Chondrocyte (in vitro differentiated cells): Measurements from ENCODE around the gene MYRFL. TPM values are rescaled to one million over a fixed set of nuclear protein-coding genes. Genes with fewer than 3 reads are reported as not detected.

Experiments
- DNase-seq: peaks from one replicate; pipeline ENCODE4 v3.0.0; 2021; ENCODE audit warnings: mixed read lengths, low spot score
- H3K27ac Mint-ChIP-seq: one replicate; pipeline ENCODE4 v1.8.0; 2021; ENCODE audit warnings: mild to moderate bottlenecking, moderate library complexity, mixed read lengths; ENCODE audit not compliant: unreplicated experiment
- H3K27me3 Mint-ChIP-seq: 2 replicates; pipeline ENCODE4 v1.8.0; 2021; ENCODE audit warnings: low read depth, mixed read lengths
- H3K36me3 Mint-ChIP-seq: 2 replicates; pipeline ENCODE4 v1.8.0; 2021; ENCODE audit warnings: low read depth, mixed read lengths
- H3K4me1 Mint-ChIP-seq: 2 replicates; pipeline ENCODE4 v1.8.0; 2021; ENCODE audit warnings: low read depth, mild to moderate bottlenecking, mixed read lengths
- H3K4me3 Mint-ChIP-seq: one replicate; pipeline ENCODE4 v1.8.0; 2021; ENCODE audit warnings: mild to moderate bottlenecking, moderate library complexity, mixed read lengths; ENCODE audit not compliant: unreplicated experiment
- H3K9me3 Mint-ChIP-seq: 2 replicates; pipeline ENCODE4 v1.8.0; 2021; ENCODE audit warnings: low read depth, mixed read lengths
- CTCF ChIP-seq: fragments of 200-600 bp; sonication (generic); IDR thresholded peaks from 2 replicates; pipeline ENCODE4 v1.5.0; 2021; ENCODE audit warnings: antibody characterized with exemption, mild to moderate bottlenecking, moderate library complexity
- total RNA-seq: library from RNA; stranded (reverse); gene quantifications from 3 replicates; pipeline ENCODE4 v1.2.1, GENCODE V29; 2021

MYRFL gene
- total RNA-seq, 1 donor from 2014 or later, result 0.35 TPM

- Mint-ChIP-seq H3K9me3 (no peaks in the 10 kb centered on the region), H3K27ac (no peak overlapping the region), H3K27me3 (peaks cover 4% of the 10 kb centered on the region), H3K36me3 (no peaks in the 10 kb centered on the region), H3K4me3 (no peak overlapping the region), H3K4me1 (no peaks in the 10 kb centered on the region)
- DNase-seq, result no peak
- no peak for TF ChIP-seq CTCF
Observed at GRCh38 chr12:69866698-69867097, 41.7 kb downstream of the MYRFL start.

DNA sequence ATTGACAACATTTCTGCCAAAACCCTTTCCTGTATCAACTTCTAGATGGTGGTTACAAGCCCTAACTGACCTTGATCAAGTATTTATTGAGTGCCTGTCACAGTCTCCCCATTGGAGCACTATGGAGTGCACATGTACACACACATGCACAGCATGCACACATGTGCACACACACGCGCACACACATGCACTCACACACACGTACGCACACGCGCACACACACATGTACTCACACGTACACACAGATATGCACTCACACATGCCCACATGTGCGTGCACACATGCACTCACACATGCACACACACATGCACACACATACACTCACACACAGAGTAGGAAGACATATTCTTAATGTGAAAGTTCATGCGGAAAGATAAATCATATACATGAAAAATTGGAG lies 43.7 kb downstream of the MYRFL start:
- H3K27ac Mint-ChIP-seq, result no peak overlapping the region
- no peak overlapping the region for H3K4me3 Mint-ChIP-seq
- no peak for DNase-seq
- H3K27me3 Mint-ChIP-seq, result peaks cover 4% of the 10 kb centered on the region
- no peaks in the 10 kb centered on the region for H3K36me3 Mint-ChIP-seq
- H3K9me3 Mint-ChIP-seq, result no peaks in the 10 kb centered on the region
- peaks cover 7% of the 10 kb centered on the region for H3K4me1 Mint-ChIP-seq
- no peak for TF ChIP-seq CTCF

GRCh38 chr12:69872804-69873203 lies 47.8 kb downstream of the MYRFL start:
- no peaks in the 10 kb centered on the region for H3K9me3 Mint-ChIP-seq
- no peak for DNase-seq
- no peaks in the 10 kb centered on the region for H3K27me3 Mint-ChIP-seq
- no peaks in the 10 kb centered on the region for H3K36me3 Mint-ChIP-seq
- no peak for TF ChIP-seq CTCF
- peaks cover 23% of the 10 kb centered on the region for H3K4me1 Mint-ChIP-seq
- no peak overlapping the region for H3K27ac Mint-ChIP-seq
- no peak overlapping the region for H3K4me3 Mint-ChIP-seq

DNA sequence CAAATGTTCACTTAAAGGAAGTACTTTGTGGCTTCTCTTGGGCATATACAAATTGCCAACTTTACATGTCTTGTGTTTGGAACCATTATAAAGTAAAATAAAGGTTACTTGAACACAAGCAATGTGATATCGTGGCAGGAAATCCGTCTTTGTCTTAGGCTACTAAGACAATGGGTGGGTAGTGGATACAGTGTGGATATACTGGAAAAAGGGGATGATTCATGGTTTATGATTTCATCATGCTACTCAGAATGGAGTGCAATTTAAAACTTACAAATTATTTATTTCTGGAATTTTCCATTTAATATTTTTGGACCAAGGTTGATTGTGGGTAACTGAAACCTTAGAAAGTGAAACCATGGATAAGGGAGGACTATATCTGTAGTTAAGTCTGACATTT lies 48.4 kb downstream of the MYRFL start:
- no peak overlapping the region for H3K4me3 Mint-ChIP-seq
- no peak overlapping the region for H3K27ac Mint-ChIP-seq
- H3K36me3 Mint-ChIP-seq, result no peaks in the 10 kb centered on the region
- no peaks in the 10 kb centered on the region for H3K27me3 Mint-ChIP-seq
- TF ChIP-seq CTCF, result no peak
- H3K4me1 Mint-ChIP-seq, result peaks cover 23% of the 10 kb centered on the region
- no peak for DNase-seq
- H3K9me3 Mint-ChIP-seq, result no peaks in the 10 kb centered on the region

GRCh38 chr12:69874606-69875005 lies 49.6 kb downstream of the MYRFL start:
- DNase-seq, result no peak
- Mint-ChIP-seq H3K36me3 (no peaks in the 10 kb centered on the region), H3K4me3 (no peak overlapping the region), H3K9me3 (no peaks in the 10 kb centered on the region), H3K27ac (no peak overlapping the region), H3K27me3 (no peaks in the 10 kb centered on the region), H3K4me1 (peaks cover 30% of the 10 kb centered on the region)
- no peak for TF ChIP-seq CTCF
